H1 (cell line): ENCODE data around the gene ACOT11. TPM values are rescaled to one million over a fixed set of nuclear protein-coding genes. Genes with fewer than 3 reads are reported as not detected.

Source experiments
- BCL11A ChIP-seq, 2 experiments: IDR thresholded peaks; one replicate each; pipeline ENCODE4 v1.6.1; 2011; ENCODE audit warnings: low read depth in 2 of 2, low read length in 2 of 2, mild to moderate bottlenecking in 2 of 2
- CEBPB ChIP-seq: IDR thresholded peaks from 2 replicates; pipeline ENCODE4 v1.6.1; 2012; ENCODE audit warnings: low read depth, low read length
- GTF2F1 ChIP-seq: IDR thresholded peaks from 2 replicates; pipeline ENCODE4 v1.6.1; 2012; ENCODE audit warnings: low read depth, low read length, improper control_type of control experiment, borderline replicate concordance
- MAFK ChIP-seq: IDR thresholded peaks from 2 replicates; pipeline ENCODE4 v1.6.1; 2012; ENCODE audit warnings: low read depth, mild to moderate bottlenecking, improper control_type of control experiment, low read length
- RAD21 ChIP-seq, 2 experiments: IDR thresholded peaks in 1 of 2; conservative IDR thresholded peaks in 1 of 2; 2 replicates each; pipeline ENCODE4 v1.6.1; 2011; ENCODE audit warnings: low read depth in 2 of 2, low read length in 2 of 2, improper control_type of control experiment in 1 of 2, inconsistent platforms in 1 of 2, mild to moderate bottlenecking in 1 of 2, moderate library complexity in 1 of 2
- SIX5 ChIP-seq: IDR thresholded peaks from 2 replicates; pipeline ENCODE4 v1.6.1; 2011; ENCODE audit warnings: mild to moderate bottlenecking, low read depth, low read length
- SP2 ChIP-seq: IDR thresholded peaks from 2 replicates; pipeline ENCODE4 v1.6.1; 2012; ENCODE audit warnings: mild to moderate bottlenecking, low read length, inconsistent platforms
- SUZ12 ChIP-seq: fragments of 200-600 bp; sonication (generic); IDR thresholded peaks from 2 replicates; pipeline ENCODE4 v1.6.1; 2012; ENCODE audit warnings: mild to moderate bottlenecking, inconsistent platforms, low read length, moderate library complexity, mixed read lengths
- polyA plus RNA-seq, 7 experiments: library from polyadenylated mRNA; depleted of rRNA in 3 of 7; stranded (reverse) in 5 of 7; unstranded in 2 of 7; fragments of >200 nt in 5 of 7; fragments of 200-250 nt in 2 of 7; gene quantifications; 1 replicate in 5 of 7; 2 replicates in 1 of 7; 4 replicates in 1 of 7; pipeline versions ENCODE4 v1.2.1 to v1.2.3, GENCODE V29; 2011 to 2013; ENCODE audit warnings: missing spikeins in 2 of 7, mixed read lengths in 2 of 7
- total RNA-seq: library from RNA; stranded (reverse); fragmentation: NEBNext Ultra II Directional; extraction: Animal tissue kit (Norgen Biotek cat#: 25700); gene quantifications from 2 replicates; pipeline ENCODE4 v1.2.1, GENCODE V29; 2021

Gene ACOT11
- total and polyA plus RNA-seq, 2 of the 8 experiments (the other 6 are each of a cell fraction or from before 2014, with no cell fraction given): 3.8 to 4.5 TPM

DNA sequence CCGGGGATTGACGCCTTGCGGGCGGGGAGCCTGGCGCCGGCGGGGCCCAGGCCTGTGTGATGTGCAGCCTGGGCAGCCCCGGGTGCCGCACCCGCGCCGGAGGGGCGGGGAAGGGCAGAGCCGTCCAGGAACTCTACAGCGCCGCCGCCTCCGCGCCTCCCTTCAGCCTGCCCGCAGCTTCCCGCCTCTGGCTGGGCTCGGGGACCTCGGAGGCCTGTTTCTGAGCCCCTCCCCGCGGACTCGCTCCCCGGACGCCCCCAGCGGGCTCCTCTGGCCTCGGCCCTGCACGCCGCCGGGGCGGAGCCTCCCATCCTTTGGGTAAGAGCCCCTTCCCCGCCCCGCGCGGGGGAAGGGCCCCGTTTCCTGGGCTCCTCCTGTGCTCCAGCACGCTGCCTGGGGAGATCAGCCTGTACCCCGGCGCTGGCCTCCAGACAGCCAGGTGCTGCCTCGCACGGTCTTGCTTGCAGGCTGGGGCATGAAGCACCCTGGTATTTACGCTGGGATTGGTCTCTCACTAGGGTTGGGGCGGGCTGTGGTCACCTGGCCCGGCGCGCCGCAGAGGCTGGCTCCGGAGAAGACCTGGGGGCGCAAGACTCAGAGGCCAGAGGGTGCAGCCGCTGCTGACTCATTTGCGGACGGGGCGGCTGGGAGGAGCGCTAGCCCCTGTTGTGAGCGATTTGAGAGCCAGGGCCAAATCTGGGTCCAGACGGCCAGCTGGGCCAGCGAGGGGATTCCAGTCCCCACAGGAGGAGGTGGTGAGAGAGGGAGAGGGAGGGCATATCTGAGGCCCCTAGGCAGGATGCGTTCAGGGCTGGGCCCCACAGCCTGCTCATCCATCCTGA, 5.7 kb upstream of the ACOT11 start (continued):
- TF ChIP-seq RAD21 (IDR thresholded peaks at IDR 0.05 in 1 of 2, conservative IDR thresholded peaks at IDR 0.05 in 1 of 2; ENCODE audit: low read depth in 2 of 2, low read length in 2 of 2) (no peak; a peak in 1 of 4 replicates), GTF2F1 (no peak), BCL11A (IDR thresholded peaks at IDR 0.05; ENCODE audit: low read depth in 2 of 2, low read length in 2 of 2) (no peak), MAFK (no peak), SP2 (no peak), SIX5 (no peak), SUZ12 (no peak), CEBPB (no peak)
